Subcutaneous adipose tissue (tissue), 4 donors: ENCODE data around the gene CCDC27. TPM values are rescaled to one million over a fixed set of nuclear protein-coding genes. Genes with fewer than 3 reads are reported as not detected.

Source experiments
- CTCF ChIP-seq: fragments of 450-650 bp; IDR thresholded peaks from one replicate; pipeline ENCODE4 v1.5.1; 2016; ENCODE audit warnings: low read depth, mild to moderate bottlenecking, control low read depth, antibody characterized with exemption, moderate library complexity
- total RNA-seq, 4 donors: library from RNA; depleted of rRNA; stranded (reverse); fragments of >200 nt; gene quantifications; one replicate each; pipeline ENCODE4 v1.1.0, GENCODE V29; 2016

Gene CCDC27
- total RNA-seq, result not detected

- TF ChIP-seq CTCF, result no peak
These were observed at the start of gene CCDC27 for GRCh38 chr1:3752400-3752945. Gene CCDC27 (plus strand): TSS chr1:3752450. CDS start chr1:3752482, 32 bp downstream.

GRCh38 chr1:3702528-3702927 lies 49.7 kb upstream of the CCDC27 start:
- no peak for TF ChIP-seq CTCF

- no peak for TF ChIP-seq CTCF
These were observed 49.1 kb upstream of the CCDC27 start for GRCh38 chr1:3702990-3703728.

- no peak for TF ChIP-seq CTCF
These were observed 48.4 kb upstream of the CCDC27 start for GRCh38 chr1:3703786-3704371.

- TF ChIP-seq CTCF, result no peak
These were observed 46.8 kb upstream of the CCDC27 start for GRCh38 chr1:3705341-3705950.

- no peak for TF ChIP-seq CTCF
These were observed 45.5 kb upstream of the CCDC27 start for GRCh38 chr1:3706651-3707297.
